Stimulated activated CD8-positive, alpha-beta memory T cell treated with anti-CD3 and anti-CD28 coated beads, Interleukin-12 subunit alpha, Interleukin-12 subunit beta, amount 100 ng/mL, for 4 hours (primary cell): Measurements from ENCODE around the gene ZMIZ1.

ENCODE experiments used
- DNase-seq: peaks from one replicate; pipeline ENCODE4 v3.0.0-alpha.2; 2020; ENCODE audit warnings: low read depth

ZMIZ1 gene

GRCh38 chr10:79234391-79235315 lies 165.9 kb downstream of the ZMIZ1 start:
- no peak for DNase-seq

- DNase-seq: no peak
Measured at GRCh38 chr10:79235765-79236432, 167.1 kb downstream of the ZMIZ1 start.

GRCh38 chr10:79236433-79236765 lies 167.6 kb downstream of the ZMIZ1 start:
- no peak for DNase-seq

GRCh38 chr10:79237454-79238157 lies 168.8 kb downstream of the ZMIZ1 start:
- no peak for DNase-seq

DNA sequence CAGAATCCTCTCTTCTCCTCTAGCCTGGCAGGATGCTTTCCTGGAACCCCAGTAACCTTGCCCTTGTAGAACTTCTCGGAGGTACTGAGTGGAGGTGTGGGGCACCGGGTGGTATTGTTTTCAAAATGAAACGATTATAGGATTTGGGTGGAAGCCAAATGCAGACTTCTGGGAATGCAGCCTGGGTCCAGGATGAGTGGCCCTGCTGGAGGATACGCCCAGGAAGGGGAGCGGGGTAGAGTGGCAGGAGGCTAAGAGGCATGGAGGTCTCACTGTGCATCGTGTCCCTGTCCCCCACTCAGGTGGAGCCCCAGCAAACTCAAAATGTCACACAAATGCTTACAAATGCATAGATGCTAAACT lies 169.4 kb downstream of the ZMIZ1 start:
- DNase-seq: no peak

- DNase-seq: no peak
Measured at GRCh38 chr10:79238606-79239005, 169.8 kb downstream of the ZMIZ1 start.

GRCh38 chr10:79239275-79239779 lies 170.6 kb downstream of the ZMIZ1 start:
- no peak for DNase-seq

GRCh38 chr10:79239924-79240581 lies 171.3 kb downstream of the ZMIZ1 start:
- DNase-seq: no peak

- DNase-seq: no peak
Measured at GRCh38 chr10:79241629-79241989, 172.8 kb downstream of the ZMIZ1 start.

DNA sequence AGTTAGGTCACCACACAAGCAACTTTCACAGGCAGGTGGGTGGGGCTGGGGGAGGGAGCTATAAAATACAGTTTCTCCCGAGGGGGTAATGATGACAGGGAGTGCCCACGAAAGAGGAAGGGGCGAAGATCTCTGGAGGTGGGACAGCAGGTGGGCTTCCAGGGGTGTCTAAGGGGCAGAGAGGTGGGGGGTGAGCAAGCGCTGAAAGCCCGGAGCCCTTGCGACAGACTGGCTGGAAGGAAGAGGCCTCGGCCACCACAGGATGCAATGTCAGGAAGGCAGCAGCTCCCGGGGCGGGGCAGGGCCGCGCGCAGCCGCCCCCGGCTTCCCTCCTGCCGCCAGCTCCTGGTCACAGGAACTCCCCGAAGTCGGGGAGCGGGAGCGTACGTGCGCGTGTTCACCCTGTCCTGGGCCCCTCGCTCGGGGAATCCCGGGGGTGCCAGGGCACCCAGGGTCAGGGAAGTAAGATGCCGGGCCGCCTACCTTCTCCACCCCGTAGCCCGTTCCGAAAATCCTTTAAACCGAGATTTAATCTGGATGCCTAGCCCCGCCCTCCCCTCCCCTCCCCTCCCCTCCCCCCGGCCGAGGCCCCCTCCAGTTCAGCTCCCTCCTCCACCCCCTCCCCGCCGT lies 173.3 kb downstream of the ZMIZ1 start:
- DNase-seq: no peak

- peak; percentile 37 for DNase-seq
Measured at GRCh38 chr10:79242620-79243152, 173.9 kb downstream of the ZMIZ1 start.

GRCh38 chr10:79243181-79244067 lies 174.7 kb downstream of the ZMIZ1 start:
- DNase-seq: peak; percentile 49

DNA sequence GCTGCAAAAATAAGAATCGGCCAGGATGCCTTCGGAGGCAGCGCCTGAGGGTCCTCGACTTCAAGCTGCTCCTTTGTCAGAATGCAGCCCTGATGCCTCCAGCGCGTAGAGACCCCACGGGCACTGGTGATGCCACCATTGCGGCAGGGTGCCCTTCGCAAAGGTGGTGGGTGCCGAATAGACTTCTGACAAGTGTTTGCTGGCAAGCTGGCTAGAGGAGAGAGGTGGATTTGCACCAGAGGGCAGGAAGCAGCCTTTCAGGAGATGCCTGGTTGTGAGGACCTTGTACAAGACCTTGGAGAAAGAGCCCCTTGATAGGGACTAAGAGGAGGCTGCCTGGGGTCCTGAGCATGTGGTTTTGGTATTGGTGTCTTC lies 175.3 kb downstream of the ZMIZ1 start:
- DNase-seq: no peak

GRCh38 chr10:79244841-79245504 lies 176.2 kb downstream of the ZMIZ1 start:
- DNase-seq: no peak

- DNase-seq: no peak
Measured at GRCh38 chr10:79245539-79246208, 176.9 kb downstream of the ZMIZ1 start.

GRCh38 chr10:79246209-79246581 lies 177.4 kb downstream of the ZMIZ1 start:
- DNase-seq: no peak

DNA sequence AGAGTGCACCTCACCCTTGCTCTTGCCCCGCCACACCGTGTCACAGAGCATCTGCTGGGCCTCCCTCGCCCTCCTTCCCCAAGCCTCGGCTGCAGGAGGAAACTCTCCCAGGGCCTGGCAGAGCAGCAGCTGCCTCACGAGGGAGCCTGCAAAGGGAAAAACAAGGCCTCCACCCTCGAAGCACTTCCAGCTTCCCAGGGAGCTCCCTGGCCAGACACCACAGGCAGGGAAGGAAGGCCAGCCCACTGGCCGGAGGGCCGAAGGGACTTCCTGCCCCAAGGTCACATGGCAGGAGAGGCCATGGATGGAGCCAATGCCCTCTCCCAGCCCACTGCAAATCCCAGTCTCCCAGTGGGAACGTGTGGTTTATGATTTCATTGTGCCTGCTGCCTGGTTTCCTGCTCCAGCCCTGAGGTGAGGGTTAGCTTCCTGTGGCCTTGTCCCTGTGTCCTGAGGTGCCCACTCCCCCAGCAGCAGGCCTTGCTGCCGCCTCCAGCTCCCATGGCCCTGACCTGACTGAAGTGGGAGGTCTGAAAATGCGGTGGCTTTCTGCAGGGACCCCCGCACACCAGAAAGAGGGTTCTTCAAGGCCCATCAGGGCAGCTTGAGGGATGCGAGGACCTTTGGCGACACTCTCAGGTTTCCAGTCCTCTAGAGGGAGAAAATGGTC lies 178.0 kb downstream of the ZMIZ1 start:
- DNase-seq: no peak

GRCh38 chr10:79247373-79248137 lies 178.8 kb downstream of the ZMIZ1 start:
- no peak for DNase-seq
